Spleen (tissue), 11 donors: Measurements from ENCODE around the gene DAPK1. TPM values are rescaled to one million over a fixed set of nuclear protein-coding genes. Genes with fewer than 3 reads are reported as not detected.
A peak's percentile ranks its signal among the peaks of the same experiment; 100 is the strongest.

ENCODE experiments used
- DNase-seq: peaks from one replicate; pipeline ENCODE4 v3.0.0-alpha.2; 2020
- H3K27ac ChIP-seq, 8 donors: fragments of 200-600 bp; sonication (generic) in 7 of 8; 1 replicate in 4 of 8; 2 replicates in 4 of 8; pipeline versions ENCODE4 v1.5.0 to v1.8.0; 2016 to 2021; ENCODE audit warnings: inconsistent platforms in 4 of 8, mild to moderate bottlenecking in 4 of 8, moderate library complexity in 1 of 8
- H3K27me3 ChIP-seq, 7 donors: fragments of 200-600 bp; sonication (generic) in 6 of 7; replicated peaks in 1 of 7; 1 replicate in 4 of 7; 2 replicates in 3 of 7; pipeline versions ENCODE4 v1.5.0 to v1.8.0; 2016 to 2021; ENCODE audit warnings: inconsistent platforms in 3 of 7, mild to moderate bottlenecking in 1 of 7
- H3K36me3 ChIP-seq, 6 donors: fragments of 200-600 bp; sonication (generic) in 5 of 6; 1 replicate in 4 of 6; 2 replicates in 2 of 6; pipeline versions ENCODE4 v1.5.0 to v1.8.0; 2016 to 2021; ENCODE audit warnings: inconsistent platforms in 2 of 6
- H3K4me1 ChIP-seq, 6 donors: fragments of 200-600 bp; sonication (generic) in 5 of 6; 1 replicate in 3 of 6; 2 replicates in 3 of 6; pipeline versions ENCODE4 v1.5.0 to v1.8.0; 2016 to 2021; ENCODE audit warnings: inconsistent platforms in 3 of 6
- H3K4me3 ChIP-seq, 8 donors: fragments of 200-600 bp; sonication (generic) in 7 of 8; 1 replicate in 4 of 8; 2 replicates in 4 of 8; pipeline versions ENCODE4 v1.5.0 to v1.8.0; 2016 to 2021; ENCODE audit warnings: inconsistent platforms in 4 of 8, mild to moderate bottlenecking in 4 of 8, moderate library complexity in 2 of 8
- H3K9me3 ChIP-seq, 8 donors: fragments of 200-600 bp; sonication (generic) in 7 of 8; 1 replicate in 4 of 8; 2 replicates in 4 of 8; pipeline versions ENCODE4 v1.5.0 to v1.8.0; 2016 to 2021; ENCODE audit warnings: inconsistent platforms in 4 of 8
- POLR2A ChIP-seq, 3 donors: fragments of 450-650 bp; IDR thresholded peaks; one replicate each; pipeline ENCODE4 v1.5.1; 2017; ENCODE audit warnings: antibody characterized with exemption in 3 of 3, mild to moderate bottlenecking in 1 of 3
- POLR2AphosphoS5 ChIP-seq, 3 donors: sonication (generic); formaldehyde crosslinking; IDR thresholded peaks; one replicate each; pipeline ENCODE4 v1.5.1; 2017; ENCODE audit warnings: antibody characterized with exemption in 3 of 3
- WGBS, 5 donors: extraction: QIAGEN DNeasy Blood & Tissue Kit in 3 of 5; methylation state at CpG; one replicate each; pipeline versions ENCODE4 v1.1.5 to v1.1.7; 2013 to 2018; 5-methylcytosine and 5-hydroxymethylcytosine counted together
- intact Hi-C: fragments of 100-400 bp; cut with DNase I; formaldehyde crosslinking; loops from one replicate; pipeline ENCODE4 v1.15.0; 2023; ENCODE audit warnings: low total_unique reads
- polyA plus RNA-seq, 3 donors: library from polyadenylated mRNA; stranded (reverse); fragments of 200-250 nt; gene quantifications; one replicate each; pipeline ENCODE4 v1.2.1, GENCODE V29; 2013
- total RNA-seq, 7 donors: library from RNA; depleted of rRNA in 3 of 7; stranded (reverse); fragments of >200 nt in 3 of 7; fragmentation: NEBNext Ultra II Directional in 4 of 7; extraction: Animal tissue kit (Norgen Biotek cat#: 25700) in 4 of 7; gene quantifications; one replicate each; pipeline versions ENCODE4 v1.1.0 to v1.2.1, GENCODE V29; 2016 to 2021
- TF ChIP-seq, protein P1 (sequence below), 11 experiments: fragments of 200-600 bp in 7 of 11; fragments of 450-650 bp in 4 of 11; sonication (generic) in 4 of 11; IDR thresholded peaks in 8 of 11; conservative IDR thresholded peaks in 3 of 11; 1 replicate in 7 of 11; 2 replicates in 4 of 11; pipeline versions ENCODE4 v1.4.0 to v1.8.0; 2016 to 2021; ENCODE audit warnings: antibody characterized with exemption in 11 of 11, inconsistent platforms in 4 of 11, mild to moderate bottlenecking in 1 of 11
- donor health status: healthy with polysubstance abuse.
- donor health status: DM: no; HTN: no; CAD: no; lungs with moderate emphysema.
- donor health status: DM: no; HTN: no; CAD: no.
- donor health status: Bipolar disorder and iron deficiency.
- donor health status: healthy.
- donor health status: DM: no; HTN: no; CAD: no.
- donor health status: DM: yes; HTN: yes; CAD: no.

Gene DAPK1
- total and polyA plus RNA-seq, 10 donors: 6.4 to 126 (median 102) TPM

DNA sequence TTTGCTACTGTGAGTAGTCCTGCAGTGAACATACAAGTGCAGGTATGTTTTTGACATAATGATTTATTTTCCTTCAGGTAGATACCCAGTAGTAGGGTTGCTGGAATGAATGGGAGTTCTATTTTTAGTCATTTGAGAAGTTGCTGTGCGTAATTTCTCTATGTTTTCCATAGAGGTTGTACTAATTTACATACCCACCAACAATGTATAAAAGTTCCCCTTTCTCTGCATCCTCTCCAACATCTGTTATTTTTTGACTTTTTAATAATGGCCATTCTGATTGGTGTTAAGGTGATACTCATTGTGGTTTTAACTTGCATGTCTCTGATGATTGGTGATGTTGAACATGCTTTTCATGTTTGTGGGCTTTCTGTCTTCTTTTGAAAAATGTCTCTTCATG, 163.6 kb downstream of the DAPK1 start:
- WGBS, 5 donors: 56 to 81% (median 70%) methylated on average over 1 of the region's 1 CpG
- H3K27ac ChIP-seq: no peak overlapping the region
- peaks cover 0 to 49% (median 0%) of the 10 kb centered on the region in 6 donors for H3K36me3 ChIP-seq
- H3K4me1 ChIP-seq: peaks cover 0 to 5% (median 0%) of the 10 kb centered on the region in 6 donors
- H3K4me3 ChIP-seq: no peak overlapping the region
- H3K27me3 ChIP-seq: no peaks in the 10 kb centered on the region
- intact Hi-C loops: loop anchor here (5.0 kb wide), 1 partner anchor 324 kb away; no protein-coding TSS in a partner anchor
- H3K9me3 ChIP-seq: peaks cover 0 to 4% (median 0%) of the 10 kb centered on the region in 8 donors
- TF ChIP-seq POLR2A (IDR thresholded peaks at IDR 0.05): no peak
- TF ChIP-seq, protein P1, sequence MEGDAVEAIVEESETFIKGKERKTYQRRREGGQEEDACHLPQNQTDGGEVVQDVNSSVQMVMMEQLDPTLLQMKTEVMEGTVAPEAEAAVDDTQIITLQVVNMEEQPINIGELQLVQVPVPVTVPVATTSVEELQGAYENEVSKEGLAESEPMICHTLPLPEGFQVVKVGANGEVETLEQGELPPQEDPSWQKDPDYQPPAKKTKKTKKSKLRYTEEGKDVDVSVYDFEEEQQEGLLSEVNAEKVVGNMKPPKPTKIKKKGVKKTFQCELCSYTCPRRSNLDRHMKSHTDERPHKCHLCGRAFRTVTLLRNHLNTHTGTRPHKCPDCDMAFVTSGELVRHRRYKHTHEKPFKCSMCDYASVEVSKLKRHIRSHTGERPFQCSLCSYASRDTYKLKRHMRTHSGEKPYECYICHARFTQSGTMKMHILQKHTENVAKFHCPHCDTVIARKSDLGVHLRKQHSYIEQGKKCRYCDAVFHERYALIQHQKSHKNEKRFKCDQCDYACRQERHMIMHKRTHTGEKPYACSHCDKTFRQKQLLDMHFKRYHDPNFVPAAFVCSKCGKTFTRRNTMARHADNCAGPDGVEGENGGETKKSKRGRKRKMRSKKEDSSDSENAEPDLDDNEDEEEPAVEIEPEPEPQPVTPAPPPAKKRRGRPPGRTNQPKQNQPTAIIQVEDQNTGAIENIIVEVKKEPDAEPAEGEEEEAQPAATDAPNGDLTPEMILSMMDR (IDR thresholded peaks at IDR 0.05 in 8 of 11, conservative IDR thresholded peaks at IDR 0.05 in 3 of 11): no peak
- TF ChIP-seq POLR2AphosphoS5 (IDR thresholded peaks at IDR 0.05): no peak
- DNase-seq: no peak

DNA sequence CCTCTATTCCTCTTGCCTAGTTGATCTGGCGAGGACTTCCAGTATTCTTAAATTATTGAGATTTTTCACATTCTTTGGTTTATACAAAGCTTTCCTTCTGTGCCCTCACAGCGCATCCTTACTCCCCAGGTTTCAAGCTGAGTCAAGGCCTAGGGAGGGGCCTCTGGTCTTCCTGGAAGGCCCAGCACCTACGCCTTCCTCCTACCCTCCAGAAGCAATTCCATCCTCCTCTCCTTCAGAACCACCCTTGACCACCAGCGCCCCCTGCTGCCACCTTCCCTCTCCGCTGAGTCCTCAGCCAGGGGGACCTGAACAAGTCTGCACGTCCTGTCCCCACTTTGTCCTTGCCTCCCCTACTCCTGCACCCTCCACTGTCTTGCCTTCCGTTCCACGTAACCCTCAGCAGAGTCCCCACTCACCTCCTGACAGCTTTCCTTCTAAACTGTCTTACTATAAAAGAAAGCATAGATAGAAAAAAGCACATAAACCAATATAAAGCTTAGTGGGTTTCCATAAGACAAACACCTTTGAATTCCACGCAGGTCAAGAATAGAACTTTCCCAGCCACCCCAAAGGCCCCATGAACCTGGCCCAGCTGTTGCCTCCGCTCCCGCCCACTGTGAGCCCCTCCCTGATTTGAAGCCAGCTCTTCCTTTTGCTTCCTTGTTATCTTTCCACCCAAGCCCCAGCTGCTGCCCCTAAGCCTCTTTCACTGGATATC, 165.3 kb downstream of the DAPK1 start:
- Histone ChIP-seq H3K27ac (no peak overlapping the region), H3K4me1 (no peaks in the 10 kb centered on the region), H3K9me3 (peaks cover 0 to 16% (median 8%) of the 10 kb centered on the region in 8 donors), H3K36me3 (peaks cover 0 to 57% (median 0%) of the 10 kb centered on the region in 6 donors), H3K27me3 (no peaks in the 10 kb centered on the region), H3K4me3 (no peak overlapping the region)
- no peak for DNase-seq
- 57 to 79% (median 71%) methylated on average over 11 of the region's 11 CpGs for WGBS, 5 donors
- TF ChIP-seq POLR2A (IDR thresholded peaks at IDR 0.05): no peak
- TF ChIP-seq, protein P1 (IDR thresholded peaks at IDR 0.05 in 8 of 11, conservative IDR thresholded peaks at IDR 0.05 in 3 of 11): peak; percentile 26 to 75 (median 66)
- intact Hi-C loops: loop anchor here (5.0 kb wide), 1 partner anchor 326 kb away; no protein-coding TSS in a partner anchor

DNA sequence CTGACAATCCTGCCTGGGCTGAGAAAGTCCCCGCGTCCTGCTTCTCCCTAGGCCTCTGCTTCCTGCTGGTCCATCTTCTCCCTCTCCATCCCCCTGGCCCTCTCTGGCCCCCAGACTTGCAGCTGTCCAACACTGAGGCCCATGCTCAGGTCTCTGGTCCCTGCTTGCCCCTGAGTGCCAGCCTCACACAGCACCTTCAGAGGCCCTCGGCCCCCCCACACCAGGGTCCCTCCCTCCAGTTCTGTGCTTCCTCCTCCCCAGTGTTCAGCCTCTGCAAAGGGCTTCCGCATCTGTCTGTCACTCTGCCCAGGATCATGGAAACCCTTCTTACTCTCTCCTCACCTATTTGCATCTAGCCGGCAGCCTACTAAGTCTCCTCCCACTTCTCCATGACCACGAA, 165.9 kb downstream of the DAPK1 start:
- TF ChIP-seq, protein P1 (IDR thresholded peaks at IDR 0.05 in 8 of 11, conservative IDR thresholded peaks at IDR 0.05 in 3 of 11): no peak
- TF ChIP-seq POLR2A (IDR thresholded peaks at IDR 0.05): no peak
- no peak for TF ChIP-seq POLR2AphosphoS5 (IDR thresholded peaks at IDR 0.05)
- no peak for DNase-seq
- H3K4me3 ChIP-seq: no peak overlapping the region
- intact Hi-C loops: loop anchor here (5.0 kb wide), 1 partner anchor 326 kb away; no protein-coding TSS in a partner anchor
- no peaks in the 10 kb centered on the region for H3K27me3 ChIP-seq
- H3K36me3 ChIP-seq: peaks cover 0 to 57% (median 0%) of the 10 kb centered on the region in 6 donors
- WGBS, 5 donors: 83 to 94% (median 83%) methylated on average over 6 of the region's 6 CpGs
- peaks cover 0 to 16% (median 8%) of the 10 kb centered on the region in 8 donors for H3K9me3 ChIP-seq
- no peaks in the 10 kb centered on the region for H3K4me1 ChIP-seq
- no peak overlapping the region for H3K27ac ChIP-seq
